Bronchial epithelial cell (primary cell): ENCODE measurements around the gene OTOS. TPM values are rescaled to one million over a fixed set of nuclear protein-coding genes. Genes with fewer than 3 reads are reported as not detected.

ENCODE experiments used
- DNase-seq: peaks from one replicate; pipeline ENCODE4 v3.0.0-alpha.2; 2010; ENCODE audit warnings: low read depth
- FAIRE-seq: peaks from 2 replicates; lab custom pipeline; 2011; peaks lifted over from hg19 to GRCh38; lab: Jason Lieb, UNC
- H3K27me3 ChIP-seq: 2 replicates; pipeline ENCODE4 v1.5.1; 2011; ENCODE audit warnings: low read length; ENCODE audit not compliant: control insufficient read depth, insufficient read depth
- H3K36me3 ChIP-seq: 2 replicates; pipeline ENCODE4 v1.5.1; 2011; ENCODE audit warnings: low read length; ENCODE audit not compliant: control insufficient read depth, insufficient read depth
- H3K4me3 ChIP-seq: 2 replicates; pipeline ENCODE4 v1.5.1; 2011; ENCODE audit warnings: mild to moderate bottlenecking, low read depth, low read length, control low read depth
- CTCF ChIP-seq: IDR thresholded peaks from 2 replicates; pipeline ENCODE4 v1.5.1; 2011; ENCODE audit warnings: mild to moderate bottlenecking, moderate library complexity, low read length, control low read depth, inconsistent platforms; ENCODE audit not compliant: insufficient read depth, severe bottlenecking
- total RNA-seq: library from RNA; depleted of rRNA; stranded (reverse); fragments of >200 nt; gene quantifications from 2 replicates; pipeline ENCODE4 v1.2.1, GENCODE V29; 2014

The OTOS gene
- total RNA-seq, 1 donor from 2014 or later, result not detected

- DNase-seq (no peak), FAIRE-seq (peak; percentile 79)
- H3K36me3 ChIP-seq, result no peaks in the 10 kb centered on the region
- TF ChIP-seq CTCF, result no peak
- H3K4me3 ChIP-seq, result no peak overlapping the region
- H3K27me3 ChIP-seq, result no peaks in the 10 kb centered on the region
Observed at GRCh38 chr2:240160291-240161086, 20.0 kb upstream of the OTOS start.

- DNase-seq, result no peak
- H3K4me3 ChIP-seq, result no peak overlapping the region
- FAIRE-seq, result no peak
Observed at GRCh38 chr2:240159251-240159839, 18.9 kb upstream of the OTOS start.

GRCh38 chr2:240157147-240157470, 16.7 kb upstream of the OTOS start:
- TF ChIP-seq CTCF, result no peak
- DNase-seq, result no peak
- FAIRE-seq, result peak; percentile 43
- H3K4me3 ChIP-seq, result no peak overlapping the region
- H3K27me3 ChIP-seq, result no peaks in the 10 kb centered on the region
- H3K36me3 ChIP-seq, result no peaks in the 10 kb centered on the region

More at GRCh38 chr2:240159251-240159839, 18.9 kb upstream of the OTOS start:
- no peak for TF ChIP-seq CTCF
- H3K36me3 ChIP-seq, result no peaks in the 10 kb centered on the region
- no peaks in the 10 kb centered on the region for H3K27me3 ChIP-seq

- FAIRE-seq (no peak), DNase-seq (no peak)
- TF ChIP-seq CTCF, result no peak
- Histone ChIP-seq H3K27me3 (no peaks in the 10 kb centered on the region), H3K4me3 (no peak overlapping the region), H3K36me3 (no peaks in the 10 kb centered on the region)
Observed at GRCh38 chr2:240156435-240157146, 16.1 kb upstream of the OTOS start.

GRCh38 chr2:240155745-240156390, 15.4 kb upstream of the OTOS start:
- peak; percentile 23 for DNase-seq

More at GRCh38 chr2:240155745-240156390, 15.4 kb upstream of the OTOS start:
- FAIRE-seq, result no peak
- Histone ChIP-seq H3K27me3 (no peaks in the 10 kb centered on the region), H3K4me3 (no peak overlapping the region), H3K36me3 (no peaks in the 10 kb centered on the region)
- TF ChIP-seq CTCF, result no peak
